ENCODE data around the gene DDX42. TPM values are rescaled to one million over a fixed set of nuclear protein-coding genes. Genes with fewer than 3 reads are reported as not detected.

Gene DDX42
- total and polyA plus RNA-seq, 3 experiments from 2014 or later = 16.9 to 122 (median 103) TPM

DNA sequence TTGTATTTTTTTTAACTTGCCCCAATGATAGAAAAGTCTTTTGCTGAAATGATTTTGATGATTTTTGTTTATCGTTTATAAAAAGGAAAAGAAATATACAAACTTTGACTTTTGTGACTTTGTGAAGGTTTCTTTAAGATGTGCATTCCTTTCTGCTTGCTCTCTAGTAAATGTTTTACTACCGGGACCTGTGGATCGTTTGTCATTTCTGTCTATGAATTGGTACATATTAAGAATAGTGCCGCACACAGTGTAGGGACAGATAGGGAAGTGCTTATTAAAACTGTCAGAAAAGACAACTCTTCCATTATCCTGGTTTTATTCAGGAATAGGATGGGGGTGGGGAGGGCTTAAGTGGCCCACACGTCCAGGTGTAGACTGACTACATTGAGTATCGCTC lies 45.2 kb downstream of the DDX42 start:
- ChIA-PET CTCF (interaction anchor here (1.8 kb wide), 1 partner anchor 30 kb away, joined by 5 read pairs; no protein-coding TSS in a partner anchor), POLR2A (no interaction called here)
- H3K4me1 Mint-ChIP-seq = peaks cover 7 to 22% (median 11%) of the 10 kb centered on the region in 3 donors
- peak overlapping the region in 5 of 8 donors; percentile 2 to 77 (median 51) for H3K27ac Mint-ChIP-seq
- Histone ChIP-seq H3K27ac (ENCODE audit: low read depth, low read length) (no peak overlapping the region), H3K4me1 (ENCODE audit: insufficient read depth, low read length) (peaks cover 5% of the 10 kb centered on the region), H3K4me3 (ENCODE audit: low read length) (no peak overlapping the region), H3K36me3 (ENCODE audit: insufficient read depth, low read length) (peaks cover 88% of the 10 kb centered on the region), H3K27me3 (ENCODE audit: insufficient read depth, low read length, poor library complexity, severe bottlenecking) (no peaks in the 10 kb centered on the region), H3K9me3 (ENCODE audit: low read length) (no peaks in the 10 kb centered on the region)
- H3K36me3 Mint-ChIP-seq = peaks cover 1 to 99% (median 31%) of the 10 kb centered on the region in 3 donors
- H3K9me3 Mint-ChIP-seq = no peaks in the 10 kb centered on the region
- no peak for DNase-seq
- peak overlapping the region in 1 of 7 donors; percentile 3 for H3K4me3 Mint-ChIP-seq
- H3K27me3 Mint-ChIP-seq = no peaks in the 10 kb centered on the region

DNA sequence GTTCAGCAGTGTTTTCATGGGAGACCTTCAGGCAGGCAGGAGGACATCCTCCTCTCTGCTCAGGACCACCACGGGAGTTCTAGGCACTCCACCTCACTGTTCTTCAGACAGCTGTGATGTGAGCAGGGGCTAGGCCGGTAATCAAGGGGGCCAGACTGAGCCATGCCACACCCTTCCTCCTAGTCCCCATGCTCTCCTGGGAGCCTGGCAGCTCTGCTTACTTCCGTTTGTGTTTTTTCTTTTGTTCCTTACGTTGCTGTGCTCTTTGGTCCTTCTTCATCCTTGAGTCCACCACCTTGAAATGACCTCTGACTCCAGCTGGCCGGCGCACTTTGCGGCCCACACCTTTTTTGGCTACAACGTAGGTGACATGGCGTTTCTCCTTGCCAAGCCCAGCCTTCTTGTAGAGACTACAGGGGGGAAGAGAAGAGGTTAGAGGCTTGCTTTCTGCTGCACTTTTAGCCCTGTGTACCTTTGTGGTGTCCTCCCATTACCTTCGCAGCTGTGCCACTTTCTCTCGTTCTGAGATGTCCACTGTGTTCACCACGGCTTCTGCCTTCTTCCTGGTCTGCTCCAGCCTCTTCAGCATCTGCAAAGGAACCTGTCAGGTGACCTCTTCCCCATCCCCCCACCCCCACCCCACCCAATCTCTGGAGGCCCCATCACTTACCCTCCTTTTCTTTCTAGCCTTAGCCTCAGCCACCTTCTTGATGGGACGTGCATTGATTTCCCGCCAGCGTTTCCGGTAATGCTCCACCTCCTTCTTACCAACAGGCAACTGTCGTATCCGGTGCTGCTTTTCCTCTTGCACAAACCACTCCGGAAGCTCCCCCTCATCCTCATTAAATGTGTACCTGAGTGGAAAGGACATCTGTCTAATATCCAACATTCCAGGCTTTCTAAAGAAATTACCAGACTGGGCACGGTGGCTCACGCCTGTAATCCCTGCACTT lies 45.9 kb downstream of the DDX42 start:
- Histone ChIP-seq H3K27ac (ENCODE audit: low read depth, low read length) (no peak overlapping the region), H3K27me3 (ENCODE audit: insufficient read depth, low read length, poor library complexity, severe bottlenecking) (no peaks in the 10 kb centered on the region), H3K4me1 (ENCODE audit: insufficient read depth, low read length) (peaks cover 5% of the 10 kb centered on the region), H3K4me3 (ENCODE audit: low read length) (no peak overlapping the region), H3K36me3 (ENCODE audit: insufficient read depth, low read length) (peaks cover 89% of the 10 kb centered on the region), H3K9me3 (ENCODE audit: low read length) (no peaks in the 10 kb centered on the region)
- no peaks in the 10 kb centered on the region for H3K9me3 Mint-ChIP-seq
- H3K36me3 Mint-ChIP-seq = peaks cover 7 to 99% (median 34%) of the 10 kb centered on the region in 3 donors
- peak overlapping the region in 7 of 8 donors; percentile 28 to 92 (median 68) for H3K27ac Mint-ChIP-seq
- POLR2A ChIA-PET = interaction anchor here (0.6 kb wide), 1 partner anchor 129 kb away, joined by 3 read pairs; no protein-coding TSS in a partner anchor
- peak overlapping the region in 4 of 7 donors; percentile 13 to 42 (median 26) for H3K4me3 Mint-ChIP-seq
- peaks cover 9 to 25% (median 16%) of the 10 kb centered on the region in 3 donors for H3K4me1 Mint-ChIP-seq
- CTCF ChIA-PET = interaction anchor here (1.8 to 2.2 kb wide), 3 partner anchors 19 to 29 kb away, joined by 3 to 5 read pairs (median 5); no protein-coding TSS in a partner anchor
- DNase-seq = no peak
- H3K27me3 Mint-ChIP-seq = no peaks in the 10 kb centered on the region

DNA sequence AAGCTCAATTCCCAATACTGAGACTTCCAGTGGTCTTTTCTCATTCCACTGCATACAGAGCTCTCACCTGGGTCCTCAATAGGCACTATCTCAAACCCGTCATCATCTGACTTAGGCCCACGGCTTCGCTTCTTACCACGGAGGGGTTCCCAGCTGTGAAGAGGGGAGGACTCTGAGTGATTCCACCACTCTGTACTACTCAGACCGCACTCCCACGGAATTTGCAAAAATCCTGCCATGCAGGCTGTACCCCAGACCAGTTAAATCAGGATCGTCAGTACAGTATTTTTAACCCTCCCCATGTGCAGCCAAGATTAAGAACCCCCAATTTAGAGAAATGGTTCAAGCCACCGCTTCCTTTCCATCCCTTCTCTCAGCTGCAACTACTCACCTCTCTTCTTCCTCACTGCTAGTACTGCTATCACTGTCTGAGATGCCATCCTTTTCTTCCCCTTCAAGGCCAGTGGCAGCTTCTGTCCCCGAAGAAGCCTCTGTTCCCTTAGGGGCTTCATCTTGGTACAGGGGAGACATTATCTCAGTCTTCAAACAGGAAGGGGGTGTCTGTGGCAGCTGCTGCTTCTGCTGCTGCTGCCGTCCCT lies 47.1 kb downstream of the DDX42 start:
- Mint-ChIP-seq H3K4me3 (peak overlapping the region in 3 of 7 donors; percentile 24 to 57 (median 42)), H3K36me3 (peaks cover 12 to 97% (median 29%) of the 10 kb centered on the region in 3 donors), H3K27ac (peak overlapping the region in 5 of 8 donors; percentile 24 to 79 (median 71)), H3K4me1 (peaks cover 17 to 36% (median 23%) of the 10 kb centered on the region in 3 donors), H3K9me3 (no peaks in the 10 kb centered on the region), H3K27me3 (no peaks in the 10 kb centered on the region)
- Histone ChIP-seq H3K27me3 (ENCODE audit: insufficient read depth, low read length, poor library complexity, severe bottlenecking) (no peaks in the 10 kb centered on the region), H3K36me3 (ENCODE audit: insufficient read depth, low read length) (peaks cover 88% of the 10 kb centered on the region), H3K9me3 (ENCODE audit: low read length) (no peaks in the 10 kb centered on the region), H3K4me3 (ENCODE audit: low read length) (no peak overlapping the region), H3K27ac (ENCODE audit: low read depth, low read length) (no peak overlapping the region), H3K4me1 (ENCODE audit: insufficient read depth, low read length) (peaks cover 14% of the 10 kb centered on the region)
- no peak for DNase-seq
- ChIA-PET POLR2A (no interaction called here), CTCF (interaction anchor here (1.2 to 2.2 kb wide), 3 partner anchors 9 to 28 kb away, joined by 3 to 5 read pairs (median 3); no protein-coding TSS in a partner anchor)

DNA sequence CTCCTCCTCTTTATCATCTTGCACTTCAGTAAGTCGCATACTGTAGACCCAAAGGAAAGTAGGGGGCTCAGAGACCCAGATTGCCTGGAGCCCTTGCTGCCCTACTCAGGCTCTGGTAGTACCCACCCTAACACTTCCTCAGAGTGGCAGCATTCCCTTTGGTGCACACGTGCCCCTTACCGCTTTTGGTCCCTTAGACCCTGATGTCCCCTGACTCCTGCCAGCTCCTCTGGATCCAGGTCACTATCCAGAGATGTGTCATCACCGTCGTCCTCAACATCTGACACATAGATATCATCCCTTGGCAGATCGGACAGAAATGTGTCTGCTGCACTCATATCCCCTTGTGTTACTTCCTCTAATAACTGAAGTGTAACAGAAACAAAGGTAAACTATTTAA lies 47.8 kb downstream of the DDX42 start:
- Mint-ChIP-seq H3K27ac (peak overlapping the region; percentile 14 to 91 (median 46)), H3K9me3 (no peaks in the 10 kb centered on the region), H3K36me3 (peaks cover 12 to 94% (median 29%) of the 10 kb centered on the region in 3 donors), H3K4me3 (no peak overlapping the region), H3K4me1 (peaks cover 24 to 43% (median 31%) of the 10 kb centered on the region in 3 donors), H3K27me3 (peaks cover 0 to under 1% of the 10 kb centered on the region in 2 donors)
- POLR2A ChIA-PET = interaction anchor here (0.7 kb wide), 1 partner anchor 40 kb away, joined by 3 read pairs; no protein-coding TSS in a partner anchor
- H3K27ac ChIP-seq (ENCODE audit: low read depth, low read length) = no peak overlapping the region
- no peak overlapping the region for H3K4me3 ChIP-seq (ENCODE audit: low read length)
- CTCF ChIA-PET = interaction anchor here (1.2 to 2.2 kb wide), 3 partner anchors 9 to 27 kb away, joined by 3 to 5 read pairs (median 3); no protein-coding TSS in a partner anchor
- H3K27me3 ChIP-seq (ENCODE audit: insufficient read depth, low read length, poor library complexity, severe bottlenecking) = no peaks in the 10 kb centered on the region
- peaks cover 18% of the 10 kb centered on the region for H3K4me1 ChIP-seq (ENCODE audit: insufficient read depth, low read length)
- peaks cover 81% of the 10 kb centered on the region for H3K36me3 ChIP-seq (ENCODE audit: insufficient read depth, low read length)
- no peaks in the 10 kb centered on the region for H3K9me3 ChIP-seq (ENCODE audit: low read length)
- no peak for DNase-seq

DNA sequence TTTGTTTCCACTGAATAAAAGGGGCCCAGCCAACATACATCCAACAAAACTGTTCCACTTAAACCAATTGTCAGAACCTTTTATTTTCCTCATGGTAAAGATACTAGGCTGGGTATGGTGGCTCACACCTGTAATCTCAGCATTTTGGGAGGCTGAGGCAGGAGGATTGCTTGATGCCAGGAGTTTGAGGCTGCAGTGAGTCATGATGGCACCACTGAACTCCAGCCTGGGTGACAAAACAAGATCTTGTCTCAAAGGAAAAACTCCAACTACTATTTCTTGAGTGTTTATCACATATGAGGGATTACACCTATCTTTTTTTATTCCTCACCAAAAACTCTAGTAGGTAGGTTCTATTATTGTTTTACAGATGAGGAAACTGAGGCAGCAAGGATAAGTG lies 48.6 kb downstream of the DDX42 start:
- Histone ChIP-seq H3K4me3 (ENCODE audit: low read length) (no peak overlapping the region), H3K27me3 (ENCODE audit: insufficient read depth, low read length, poor library complexity, severe bottlenecking) (no peaks in the 10 kb centered on the region), H3K4me1 (ENCODE audit: insufficient read depth, low read length) (peaks cover 18% of the 10 kb centered on the region), H3K9me3 (ENCODE audit: low read length) (no peaks in the 10 kb centered on the region), H3K27ac (ENCODE audit: low read depth, low read length) (no peak overlapping the region), H3K36me3 (ENCODE audit: insufficient read depth, low read length) (peaks cover 74% of the 10 kb centered on the region)
- Mint-ChIP-seq H3K4me3 (peak overlapping the region in 1 of 7 donors; percentile 49), H3K27me3 (peaks cover 0 to 2% of the 10 kb centered on the region in 2 donors), H3K9me3 (no peaks in the 10 kb centered on the region), H3K36me3 (peaks cover 12 to 94% (median 29%) of the 10 kb centered on the region in 3 donors), H3K27ac (peak overlapping the region in 4 of 8 donors; percentile 12 to 68 (median 48)), H3K4me1 (peaks cover 32 to 51% (median 37%) of the 10 kb centered on the region in 3 donors)
- CTCF ChIA-PET = no interaction called here
- no peak for DNase-seq
- POLR2A ChIA-PET = interaction anchor here (0.7 kb wide), 1 partner anchor 40 kb away, joined by 3 read pairs; no protein-coding TSS in a partner anchor

DNA sequence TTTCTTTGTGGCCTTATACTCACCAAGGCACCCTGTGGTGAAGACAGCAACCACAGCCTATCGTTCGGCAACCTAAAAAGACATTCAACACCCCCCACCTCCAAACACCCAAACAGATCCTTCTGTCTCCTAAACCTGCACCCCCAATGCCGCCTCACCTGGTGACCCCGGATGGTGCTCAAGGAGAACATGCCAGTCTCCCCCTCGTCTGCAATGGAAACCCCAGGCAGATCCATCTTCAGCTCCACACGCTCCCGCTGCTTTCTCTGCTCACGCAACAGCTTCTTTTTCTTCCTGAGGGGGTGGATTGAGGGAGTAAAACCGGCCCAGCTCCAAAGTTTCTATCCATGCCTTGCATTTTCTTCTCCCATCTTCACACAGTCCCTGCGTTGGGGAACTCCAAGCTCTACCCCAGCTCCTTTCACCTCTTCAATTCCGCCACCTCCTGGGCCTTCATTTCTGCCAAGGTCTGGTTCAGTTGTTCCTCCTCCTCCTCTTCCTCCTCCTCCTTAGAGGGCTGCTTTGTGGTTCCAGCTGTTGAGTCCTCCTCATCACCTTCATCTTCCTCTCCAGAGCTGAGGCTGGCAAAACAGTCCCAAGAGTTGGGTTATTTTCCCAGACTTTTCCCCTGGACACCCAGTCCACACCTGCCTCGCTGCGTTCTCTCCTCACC lies 49.8 kb downstream of the DDX42 start:
- POLR2A ChIA-PET = interaction anchor here (0.6 to 0.9 kb wide), 2 partner anchors 20 to 101 kb away, joined by 3 to 6 read pairs; no protein-coding TSS in a partner anchor
- Mint-ChIP-seq H3K36me3 (peaks cover 12 to 87% (median 25%) of the 10 kb centered on the region in 3 donors), H3K27ac (peak overlapping the region; percentile 29 to 99 (median 80)), H3K9me3 (no peaks in the 10 kb centered on the region), H3K4me1 (peaks cover 43 to 63% (median 44%) of the 10 kb centered on the region in 3 donors), H3K27me3 (peaks cover 0 to 2% of the 10 kb centered on the region in 2 donors), H3K4me3 (peak overlapping the region in 3 of 7 donors; percentile 19 to 44 (median 25))
- no peak overlapping the region for H3K27ac ChIP-seq (ENCODE audit: low read depth, low read length)
- H3K4me3 ChIP-seq (ENCODE audit: low read length) = no peak overlapping the region
- no peak for DNase-seq
- H3K9me3 ChIP-seq (ENCODE audit: low read length) = no peaks in the 10 kb centered on the region
- CTCF ChIA-PET = interaction anchor here (1.5 kb wide), 1 partner anchor 11 kb away, joined by 7 read pairs; no protein-coding TSS in a partner anchor
- H3K4me1 ChIP-seq (ENCODE audit: insufficient read depth, low read length) = peaks cover 29% of the 10 kb centered on the region
- H3K36me3 ChIP-seq (ENCODE audit: insufficient read depth, low read length) = peaks cover 61% of the 10 kb centered on the region
- no peaks in the 10 kb centered on the region for H3K27me3 ChIP-seq (ENCODE audit: insufficient read depth, low read length, poor library complexity, severe bottlenecking)

DNA sequence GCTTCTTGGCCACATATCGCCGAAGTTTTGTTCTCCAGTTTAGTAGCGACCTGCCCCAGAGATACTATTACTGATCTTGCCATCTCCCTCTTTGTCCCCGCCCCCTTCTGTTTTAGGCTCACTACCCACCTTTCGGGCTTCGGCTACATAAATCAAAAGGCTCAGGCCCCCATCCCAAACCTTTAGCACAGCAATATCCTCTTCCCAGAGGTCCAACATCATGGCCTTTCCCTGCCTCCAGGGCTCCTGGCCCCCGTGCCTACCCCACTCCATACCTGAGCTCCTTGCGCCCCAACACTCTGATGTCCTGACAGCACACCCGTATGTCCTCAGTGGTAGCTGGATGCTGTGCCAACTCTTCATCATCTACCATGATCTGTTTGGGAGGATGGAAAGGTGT lies 50.4 kb downstream of the DDX42 start:
- DNase-seq = no peak
- H3K36me3 Mint-ChIP-seq = peaks cover 12 to 87% (median 21%) of the 10 kb centered on the region in 3 donors
- peaks cover 44 to 69% (median 49%) of the 10 kb centered on the region in 3 donors for H3K4me1 Mint-ChIP-seq
- Histone ChIP-seq H3K27me3 (ENCODE audit: insufficient read depth, low read length, poor library complexity, severe bottlenecking) (no peaks in the 10 kb centered on the region), H3K27ac (ENCODE audit: low read depth, low read length) (no peak overlapping the region), H3K36me3 (ENCODE audit: insufficient read depth, low read length) (peaks cover 58% of the 10 kb centered on the region), H3K4me1 (ENCODE audit: insufficient read depth, low read length) (peaks cover 32% of the 10 kb centered on the region), H3K4me3 (ENCODE audit: low read length) (no peak overlapping the region), H3K9me3 (ENCODE audit: low read length) (no peaks in the 10 kb centered on the region)
- ChIA-PET POLR2A (interaction anchor here (0.6 to 4.2 kb wide), 2 partner anchors 11 to 51 kb away, joined by 4 to 26 read pairs; partner anchors contain the start of genes CCDC47 and DDX42), CTCF (interaction anchor here (1.5 kb wide), 1 partner anchor 11 kb away, joined by 7 read pairs; no protein-coding TSS in a partner anchor)
- H3K27ac Mint-ChIP-seq = peak overlapping the region; percentile 7 to 99 (median 74)
- H3K9me3 Mint-ChIP-seq = no peaks in the 10 kb centered on the region
- peak overlapping the region in 3 of 7 donors; percentile 25 to 44 (median 35) for H3K4me3 Mint-ChIP-seq
- peaks cover 0 to 2% of the 10 kb centered on the region in 2 donors for H3K27me3 Mint-ChIP-seq
